ENCODE results near the gene EIF3F. TPM values are rescaled to one million over a fixed set of nuclear protein-coding genes. Genes with fewer than 3 reads are reported as not detected.

EIF3F gene
- total RNA-seq, 1 donor from 2014 or later = 319 TPM

DNA sequence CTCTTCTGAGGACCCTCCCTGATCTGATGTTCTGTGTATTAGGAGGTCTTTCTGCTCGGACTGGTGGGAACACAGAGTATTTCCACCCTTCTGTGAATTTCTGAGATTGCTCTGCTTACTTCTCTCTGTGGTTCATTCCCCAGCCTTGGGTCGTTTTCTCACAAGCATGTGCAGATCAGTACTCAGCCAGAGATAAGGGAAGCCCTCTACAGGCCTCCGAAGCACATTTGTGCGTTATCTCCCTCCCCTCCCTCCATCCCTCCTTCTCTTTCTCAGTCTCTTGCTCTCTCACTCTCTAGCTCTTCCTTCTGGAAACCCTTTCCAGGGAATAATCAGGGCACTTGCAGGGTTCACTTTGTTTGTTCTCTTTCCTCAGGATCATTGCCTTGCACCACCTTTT, 58.7 kb downstream of the EIF3F start:
- Histone ChIP-seq H3K27me3 (no peaks in the 10 kb centered on the region), H3K27ac (no peak overlapping the region), H3K36me3 (no peaks in the 10 kb centered on the region), H3K9me3 (no peaks in the 10 kb centered on the region), H3K4me3 (no peak overlapping the region), H3K4me1 (no peaks in the 10 kb centered on the region)
- intact Hi-C loops (cut with DNase I) = no loop called here
- TF ChIP-seq, protein P1, sequence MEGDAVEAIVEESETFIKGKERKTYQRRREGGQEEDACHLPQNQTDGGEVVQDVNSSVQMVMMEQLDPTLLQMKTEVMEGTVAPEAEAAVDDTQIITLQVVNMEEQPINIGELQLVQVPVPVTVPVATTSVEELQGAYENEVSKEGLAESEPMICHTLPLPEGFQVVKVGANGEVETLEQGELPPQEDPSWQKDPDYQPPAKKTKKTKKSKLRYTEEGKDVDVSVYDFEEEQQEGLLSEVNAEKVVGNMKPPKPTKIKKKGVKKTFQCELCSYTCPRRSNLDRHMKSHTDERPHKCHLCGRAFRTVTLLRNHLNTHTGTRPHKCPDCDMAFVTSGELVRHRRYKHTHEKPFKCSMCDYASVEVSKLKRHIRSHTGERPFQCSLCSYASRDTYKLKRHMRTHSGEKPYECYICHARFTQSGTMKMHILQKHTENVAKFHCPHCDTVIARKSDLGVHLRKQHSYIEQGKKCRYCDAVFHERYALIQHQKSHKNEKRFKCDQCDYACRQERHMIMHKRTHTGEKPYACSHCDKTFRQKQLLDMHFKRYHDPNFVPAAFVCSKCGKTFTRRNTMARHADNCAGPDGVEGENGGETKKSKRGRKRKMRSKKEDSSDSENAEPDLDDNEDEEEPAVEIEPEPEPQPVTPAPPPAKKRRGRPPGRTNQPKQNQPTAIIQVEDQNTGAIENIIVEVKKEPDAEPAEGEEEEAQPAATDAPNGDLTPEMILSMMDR (IDR thresholded peaks at IDR 0.05) = no peak
- DNase-seq (ENCODE audit: low spot score in 2 of 2) = no peak

DNA sequence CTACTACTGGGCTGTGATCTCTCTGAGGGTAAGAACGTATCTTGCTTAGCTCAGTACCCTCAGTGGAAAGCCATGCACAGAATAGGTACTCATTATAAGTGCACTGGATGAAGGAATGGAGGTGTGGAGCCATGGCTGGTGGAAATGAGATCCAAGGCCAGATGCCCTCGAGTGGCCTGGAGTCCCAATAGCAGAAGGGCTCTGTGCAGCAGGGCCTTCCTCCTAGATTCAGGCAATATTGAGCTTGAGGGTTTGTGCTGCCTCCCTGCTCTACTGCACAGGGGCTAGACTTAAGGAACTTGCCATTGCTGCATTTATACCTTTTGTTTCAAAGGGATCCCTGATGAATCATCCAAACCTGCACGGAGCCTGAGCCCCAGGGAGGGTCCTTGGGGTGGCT, 60.2 kb downstream of the EIF3F start:
- Histone ChIP-seq H3K4me1 (no peaks in the 10 kb centered on the region), H3K9me3 (no peaks in the 10 kb centered on the region), H3K27ac (no peak overlapping the region), H3K36me3 (no peaks in the 10 kb centered on the region), H3K27me3 (no peaks in the 10 kb centered on the region), H3K4me3 (no peak overlapping the region)
- DNase-seq (ENCODE audit: low spot score in 2 of 2) = no peak
- intact Hi-C loops (cut with DNase I) = no loop called here
- TF ChIP-seq, protein P1 (IDR thresholded peaks at IDR 0.05) = no peak

DNA sequence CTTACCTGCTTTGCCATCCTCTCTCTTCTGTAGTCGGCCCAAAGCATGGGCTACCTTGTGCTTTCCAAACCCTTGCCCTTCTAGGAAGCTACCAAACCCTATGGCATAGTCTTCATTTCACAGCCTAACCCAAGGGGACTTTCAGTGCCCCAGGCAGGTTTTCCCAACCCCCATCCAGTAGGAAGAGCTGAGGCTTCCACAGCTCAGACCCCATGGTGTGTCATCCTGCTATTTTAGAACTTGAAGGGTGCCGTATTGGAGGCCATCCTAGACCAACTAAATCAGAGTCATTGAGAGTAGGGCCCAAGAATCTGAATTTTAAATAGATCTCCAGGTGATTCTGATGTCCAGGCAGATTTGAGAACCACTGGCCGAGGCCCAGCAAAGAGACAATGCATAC, 61.9 kb downstream of the EIF3F start:
- intact Hi-C loops (cut with DNase I) = no loop called here
- Histone ChIP-seq H3K27ac (no peak overlapping the region), H3K9me3 (no peaks in the 10 kb centered on the region), H3K4me3 (no peak overlapping the region), H3K4me1 (no peaks in the 10 kb centered on the region), H3K36me3 (no peaks in the 10 kb centered on the region), H3K27me3 (no peaks in the 10 kb centered on the region)
- TF ChIP-seq, protein P1 (IDR thresholded peaks at IDR 0.05) = no peak
- no peak for DNase-seq (ENCODE audit: low spot score in 2 of 2)

Other genes starting within 250 kb of the EIF3F start
- gene OR5P2, start 190.4 kb upstream of the EIF3F start, total RNA-seq = not detected
- gene OR5P3, start 156.5 kb upstream of the EIF3F start, total RNA-seq = not detected
- gene OR10A6, start 56.1 kb upstream of the EIF3F start, total RNA-seq = not detected
- gene OR10A3, start 45.6 kb upstream of the EIF3F start, total RNA-seq = not detected
- gene NLRP10, start 21.9 kb upstream of the EIF3F start, total RNA-seq = not detected
- 12.9 TPM for gene TUB, start 93.9 kb downstream of the EIF3F start, total RNA-seq
- gene RIC3, start 181.7 kb downstream of the EIF3F start, total RNA-seq = 5.3 TPM

All from ascending aorta (tissue), 2 donors.